Amniotic stem cell (primary cell): ENCODE results near the gene NFS1.
"Not testable (repeated sequence)": the region's sequence is repeated elsewhere in the genome, so short reads cannot be mapped to it uniquely, and the experiment has no call there.

Source experiments
- DNase-seq: peaks from one replicate; lab custom pipeline; 2025; lab: John Stamatoyannopoulos, UW

Gene NFS1

DNA sequence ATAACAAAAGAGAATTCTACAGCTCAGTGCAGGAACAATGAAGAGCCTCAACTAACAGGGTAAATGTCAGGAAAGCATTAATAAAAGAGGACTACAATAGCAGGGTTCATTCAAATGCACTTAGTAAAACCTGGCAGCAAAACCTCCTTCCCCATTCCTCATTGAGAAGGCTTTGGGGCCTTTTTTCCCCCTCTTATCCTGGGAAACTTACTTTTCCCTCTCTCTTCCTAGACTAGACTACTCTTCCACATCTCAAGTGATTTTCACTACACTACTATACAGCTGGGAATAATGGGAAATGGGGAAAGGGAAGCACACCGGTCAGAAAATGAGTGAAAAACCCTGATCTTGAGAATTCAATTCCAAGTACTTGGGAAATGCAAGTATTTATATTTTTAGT lies 10.1 kb upstream of the NFS1 start:
- no peak for DNase-seq

DNA sequence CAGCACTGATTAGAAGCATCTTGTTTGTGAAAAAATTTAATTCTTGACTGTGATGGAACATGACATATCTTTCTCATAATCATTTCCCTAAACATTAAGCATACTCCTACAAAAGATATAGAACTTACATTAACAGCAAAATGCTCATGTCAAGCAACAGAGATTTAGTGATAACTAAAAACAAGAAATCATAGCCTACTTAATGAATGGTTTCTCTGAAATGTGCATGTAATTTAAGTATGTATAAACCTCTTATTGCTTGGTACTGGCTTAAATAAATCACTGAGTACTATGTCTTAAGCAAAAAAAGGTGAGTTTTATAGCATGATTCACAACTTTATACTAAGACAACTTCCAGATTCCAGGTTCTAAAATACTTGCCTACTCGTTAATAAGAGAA lies 9.3 kb upstream of the NFS1 start:
- no peak for DNase-seq

DNA sequence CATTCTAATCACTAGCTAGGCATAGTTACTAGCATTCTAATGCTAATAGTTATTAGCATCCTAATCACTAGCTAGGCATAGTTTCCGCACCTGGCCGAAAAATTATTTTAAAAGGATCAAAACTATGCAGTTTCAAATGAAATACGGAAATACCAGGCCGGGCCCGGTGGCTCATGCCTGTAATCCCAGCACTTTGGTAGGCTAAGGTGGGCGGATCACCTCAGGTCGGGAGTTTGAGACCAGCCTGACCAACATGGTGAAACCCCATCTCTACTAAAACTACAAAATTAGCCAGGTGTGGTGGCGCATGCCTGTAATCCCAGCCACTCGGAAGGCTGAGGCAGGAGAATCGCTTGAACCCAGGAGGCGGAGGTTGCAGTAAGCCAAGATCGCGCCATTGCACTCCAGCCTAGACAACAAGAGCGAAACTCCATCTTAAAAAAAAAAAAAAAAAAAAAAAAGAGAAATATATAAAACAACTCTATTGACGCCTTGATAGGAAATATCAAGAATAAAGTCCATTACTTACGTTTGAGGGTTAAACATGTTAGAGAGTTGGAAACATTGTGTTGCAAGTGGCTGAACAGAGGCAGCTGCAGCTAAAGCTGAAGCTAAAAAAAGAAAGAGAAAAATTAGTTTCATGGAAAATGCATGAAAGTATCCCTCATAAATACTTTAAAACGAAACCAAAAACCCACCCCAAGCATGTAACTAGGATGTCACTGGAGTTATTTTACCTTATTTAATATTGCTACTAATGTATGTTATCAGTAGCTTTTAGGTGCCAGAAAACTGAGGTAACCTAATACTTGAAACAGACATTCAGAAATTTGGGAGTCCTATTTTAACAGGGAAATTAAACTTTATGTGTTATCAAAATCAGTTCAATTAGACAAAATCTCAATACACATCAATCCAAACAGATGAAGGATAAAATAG lies 7.7 kb upstream of the NFS1 start:
- DNase-seq, result not testable (repeated sequence)

DNA sequence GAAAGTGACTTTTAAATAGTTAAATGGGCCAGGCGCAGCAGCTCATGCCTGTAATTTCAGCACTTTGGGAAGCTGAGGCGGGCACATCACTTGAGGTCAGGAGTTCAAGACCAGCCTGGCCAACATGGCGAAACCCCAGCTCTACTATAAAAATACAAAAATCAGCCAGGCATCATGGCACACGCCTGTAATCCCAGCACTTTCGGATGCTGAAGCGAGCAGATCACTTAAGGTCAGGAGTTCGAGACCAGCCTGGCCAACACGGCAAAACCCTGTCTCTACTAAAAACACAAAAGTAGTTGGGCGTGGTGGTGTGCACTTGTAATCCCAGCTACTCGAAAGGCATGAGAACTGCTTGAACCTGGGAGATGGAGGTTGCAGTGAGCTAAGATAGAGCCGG lies 6.7 kb upstream of the NFS1 start:
- DNase-seq, result not testable (repeated sequence)

DNA sequence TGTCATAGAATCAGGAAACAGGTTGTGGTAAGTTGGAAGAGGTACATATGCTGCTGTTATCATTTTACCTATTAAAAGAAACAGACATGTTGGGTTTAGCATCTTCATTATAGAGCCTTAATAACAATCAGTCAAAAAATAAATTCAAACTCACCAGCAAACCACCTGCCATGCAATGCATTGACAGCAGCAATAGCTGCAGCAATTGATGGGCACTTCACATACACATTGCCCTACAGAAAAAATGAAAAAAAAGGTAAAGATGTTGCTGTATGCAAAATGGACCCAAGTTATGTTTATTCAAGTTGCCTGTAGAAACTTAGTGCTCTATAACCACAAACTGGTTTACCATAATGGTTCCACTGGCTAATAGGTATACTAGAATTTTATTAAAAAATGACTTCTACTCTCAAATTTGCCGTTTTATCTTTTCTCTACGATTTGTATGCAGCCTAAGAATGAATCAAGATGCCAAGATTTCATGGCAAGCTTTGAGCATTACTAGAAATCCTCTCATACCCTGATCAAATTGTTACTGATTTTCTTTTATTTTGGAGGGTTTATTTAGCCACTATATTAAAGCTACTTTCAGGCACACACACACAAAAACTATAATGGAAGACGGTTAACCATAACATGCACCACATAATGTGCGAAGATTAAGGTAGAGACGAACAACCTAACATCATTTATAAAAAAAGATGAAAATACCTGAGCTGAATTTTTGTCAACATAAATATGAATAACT lies 5.5 kb upstream of the NFS1 start:
- no peak for DNase-seq

DNA sequence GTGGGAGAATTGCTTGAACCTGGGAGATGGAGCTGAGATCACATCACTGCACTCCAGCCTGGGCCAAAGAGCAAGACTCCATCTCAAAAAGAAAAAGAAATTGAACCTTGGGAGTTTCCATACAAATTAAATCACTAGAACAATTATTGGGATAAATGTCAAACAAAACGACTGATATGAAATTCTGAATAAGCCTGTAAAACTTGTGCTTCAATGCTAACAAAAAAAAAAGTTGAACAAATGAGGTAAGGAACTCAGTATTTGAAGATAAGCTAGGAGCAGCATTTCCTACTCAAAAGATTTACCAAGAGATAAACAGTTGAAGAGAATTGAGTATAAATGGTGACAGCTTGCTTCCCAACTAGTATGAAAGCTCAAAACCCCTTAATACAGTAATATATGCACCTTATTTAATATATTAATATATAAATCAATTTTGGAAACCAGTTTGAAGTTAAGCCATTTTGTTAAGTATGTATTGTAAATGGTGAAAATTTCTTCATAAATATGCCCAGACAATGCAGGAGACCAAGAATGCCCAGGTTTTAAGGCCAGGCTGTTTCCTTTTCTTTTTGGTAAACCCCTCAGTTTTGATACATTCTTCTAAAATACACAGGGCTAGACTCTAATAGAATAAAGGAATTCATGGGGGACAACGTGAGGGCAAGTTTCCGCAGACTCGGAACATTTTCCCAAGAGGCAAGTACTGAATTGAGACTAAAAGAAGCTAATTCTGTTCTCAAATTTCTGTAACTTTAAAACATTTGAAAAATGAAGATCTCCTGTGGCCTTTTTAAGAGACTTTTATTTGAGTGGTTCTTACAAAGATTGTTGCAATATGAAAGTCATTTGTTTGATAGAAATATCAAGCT lies 3.9 kb upstream of the NFS1 start:
- no peak for DNase-seq

DNA sequence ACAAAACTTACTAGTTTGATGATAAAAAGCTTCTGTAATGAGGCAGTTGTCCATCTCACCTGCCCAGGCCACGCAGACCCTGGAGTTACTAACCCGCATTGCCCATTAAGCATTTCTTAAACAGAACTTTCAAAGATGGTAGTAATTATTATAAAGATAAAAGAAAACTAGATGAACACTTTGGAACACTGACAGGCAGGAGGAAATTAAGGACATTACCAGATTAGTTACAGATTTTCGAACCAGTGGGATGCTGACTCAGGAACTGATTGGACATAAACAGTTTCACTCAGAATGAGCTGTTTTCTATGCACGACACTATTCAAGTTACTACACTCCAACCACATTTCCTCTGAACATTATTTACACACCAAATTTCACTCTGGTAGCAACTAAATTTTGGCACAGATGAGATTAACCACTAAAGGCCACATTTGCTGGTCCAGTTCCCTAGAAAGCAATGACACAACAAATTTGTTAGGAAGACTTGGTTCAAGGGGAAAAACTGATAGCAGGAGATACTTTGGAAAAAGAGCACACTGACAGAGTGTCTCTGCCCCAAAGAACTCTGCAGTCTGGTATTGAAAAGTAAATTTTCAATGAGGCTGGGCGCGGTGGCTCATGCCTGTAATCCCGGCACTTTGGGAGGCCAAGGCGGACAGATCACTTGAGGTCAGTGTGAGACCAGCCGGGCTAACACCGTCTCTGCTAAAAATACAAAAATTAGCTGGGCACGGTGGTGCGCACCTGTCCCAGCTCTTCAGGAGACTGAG lies 3.1 kb upstream of the NFS1 start:
- no peak for DNase-seq

DNA sequence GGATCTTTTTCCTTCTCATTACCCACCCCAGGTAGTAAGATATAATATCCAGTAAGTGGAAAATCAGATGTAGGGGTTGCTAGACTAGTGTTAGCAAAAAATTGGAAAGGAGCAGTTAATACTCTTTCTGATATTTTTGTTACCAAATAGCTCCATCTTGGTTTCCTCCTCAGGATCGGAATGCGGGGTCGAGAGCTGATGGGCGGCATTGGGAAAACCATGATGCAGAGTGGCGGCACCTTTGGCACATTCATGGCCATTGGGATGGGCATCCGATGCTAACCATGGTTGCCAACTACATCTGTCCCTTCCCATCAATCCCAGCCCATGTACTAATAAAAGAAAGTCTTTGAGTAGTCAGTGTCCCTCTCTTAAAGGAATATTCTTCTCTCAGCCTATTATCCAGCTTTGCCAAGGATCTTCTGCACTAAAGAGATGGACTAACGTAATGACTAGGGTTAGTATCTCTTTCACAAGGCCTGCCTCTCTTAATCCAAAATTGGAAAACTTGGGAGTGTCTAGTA lies 1.5 kb upstream of the NFS1 start:
- no peak for DNase-seq

DNA sequence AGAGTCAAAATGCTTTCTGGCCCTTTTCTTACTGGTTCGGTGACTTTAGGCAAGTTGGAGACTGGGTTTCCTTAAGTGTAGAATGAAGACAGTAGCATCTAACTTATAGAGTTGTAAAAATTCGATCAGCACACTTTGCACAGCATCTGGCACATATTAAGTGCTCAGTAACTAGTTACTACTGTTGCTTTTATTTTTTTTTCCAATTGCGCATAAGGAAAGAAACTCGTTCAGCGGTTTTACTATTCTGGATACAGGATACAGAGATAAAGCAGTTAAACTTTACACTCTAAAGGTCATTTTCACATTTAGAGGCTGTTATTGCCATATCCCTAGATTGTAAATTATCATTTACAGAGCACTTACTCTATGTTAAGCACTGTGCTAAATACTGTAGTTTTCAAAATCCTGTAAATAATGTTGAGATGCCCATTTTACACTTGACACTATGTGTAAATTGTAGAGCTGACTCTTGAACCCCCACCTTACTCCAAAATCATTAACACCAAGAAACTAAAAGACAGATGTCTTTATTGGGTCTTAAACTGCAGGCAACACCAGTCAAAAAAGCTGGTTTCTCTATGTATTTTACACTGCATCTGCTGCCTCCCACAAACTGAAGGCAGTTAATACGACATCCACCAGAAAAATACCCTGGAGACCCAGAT lies 939 bp upstream of the NFS1 start:
- DNase-seq, result no peak

DNA sequence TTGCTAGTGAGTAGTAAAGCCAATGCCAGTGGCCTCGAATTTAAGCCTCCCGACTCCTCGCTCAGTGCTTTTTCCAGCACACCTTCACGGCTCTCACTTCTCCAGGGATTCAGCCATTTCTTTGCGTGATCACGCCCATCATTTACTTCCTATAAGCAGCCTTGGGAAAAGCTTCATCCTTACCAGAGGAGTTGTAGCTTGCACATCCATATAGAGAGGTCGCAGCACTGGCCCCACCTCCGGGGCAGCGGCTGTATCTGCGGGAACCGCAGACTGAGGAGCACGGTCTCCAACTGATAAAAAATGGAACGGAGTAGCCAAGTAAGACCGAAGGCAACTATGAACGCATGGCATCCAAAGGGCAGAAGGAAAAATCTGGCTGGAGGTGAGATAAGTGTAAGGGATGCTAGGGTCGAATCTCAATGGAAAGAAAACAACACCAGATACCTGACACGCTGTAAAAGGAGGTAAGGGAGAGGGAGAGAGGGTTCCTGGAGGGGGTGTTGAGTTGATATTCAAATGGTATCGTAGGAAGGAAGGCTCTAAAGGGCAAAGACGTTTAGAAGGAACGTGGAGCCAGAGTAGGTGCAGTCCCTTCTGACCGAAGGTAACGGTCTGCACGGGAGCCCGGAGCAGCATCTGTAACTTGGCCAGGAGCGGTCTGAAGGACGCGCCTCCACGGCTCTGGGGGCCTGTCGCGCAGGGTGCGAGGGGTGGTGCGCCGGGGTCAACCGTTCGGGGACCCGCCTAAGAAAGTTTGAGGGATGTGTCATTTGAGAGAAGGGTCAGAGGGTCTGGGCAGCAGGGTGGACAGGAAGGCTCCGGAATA lies 640 bp downstream of the NFS1 start:
- DNase-seq, result no peak

DNA sequence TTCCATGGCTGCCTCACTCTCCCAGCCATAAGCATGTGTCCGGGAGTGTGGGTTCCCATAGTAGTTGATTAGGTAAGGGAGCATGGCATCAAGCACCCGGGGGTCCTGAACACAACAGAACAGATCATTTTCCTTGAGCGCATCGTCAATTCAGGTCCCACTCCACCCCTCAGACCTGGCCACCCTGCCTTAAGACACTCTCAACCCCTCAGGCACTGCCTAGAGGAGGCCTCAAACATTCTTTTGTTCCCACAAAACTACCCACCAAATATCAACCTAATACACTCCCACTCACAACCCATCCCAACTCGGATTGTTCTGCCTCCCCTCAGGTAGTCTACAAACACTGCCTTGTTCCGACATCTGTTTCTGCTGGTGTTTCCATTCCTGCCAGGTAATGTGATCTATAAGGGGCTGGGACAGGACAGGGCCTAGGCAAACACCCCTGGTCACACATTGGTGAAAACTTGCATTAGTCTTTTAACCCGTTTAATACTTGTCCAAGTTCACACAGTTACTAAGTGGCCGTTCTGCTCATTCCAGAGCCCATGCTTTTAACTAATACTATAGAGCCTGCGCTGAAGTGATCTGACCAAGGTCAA lies 1.4 kb downstream of the NFS1 start:
- DNase-seq, result no peak

DNA sequence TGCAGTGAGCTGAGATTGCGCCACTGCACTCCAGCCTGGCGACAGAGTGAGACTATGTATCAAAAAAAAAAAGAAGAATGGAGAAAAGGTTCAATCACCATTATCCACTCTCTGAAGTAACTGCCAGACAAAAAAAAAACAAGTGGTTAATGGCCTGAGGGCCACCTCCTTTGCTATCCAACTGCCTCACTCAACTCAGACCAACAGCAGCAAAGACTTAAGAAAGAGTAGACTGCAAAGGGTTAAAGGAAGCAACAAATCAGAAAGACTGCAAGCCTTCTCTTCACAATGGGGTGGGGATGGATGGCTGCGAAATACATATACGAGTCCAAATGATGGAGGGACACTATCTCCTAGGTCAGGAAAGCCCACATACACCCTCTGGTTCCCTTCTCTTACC lies 3.2 kb downstream of the NFS1 start:
- no peak for DNase-seq

DNA sequence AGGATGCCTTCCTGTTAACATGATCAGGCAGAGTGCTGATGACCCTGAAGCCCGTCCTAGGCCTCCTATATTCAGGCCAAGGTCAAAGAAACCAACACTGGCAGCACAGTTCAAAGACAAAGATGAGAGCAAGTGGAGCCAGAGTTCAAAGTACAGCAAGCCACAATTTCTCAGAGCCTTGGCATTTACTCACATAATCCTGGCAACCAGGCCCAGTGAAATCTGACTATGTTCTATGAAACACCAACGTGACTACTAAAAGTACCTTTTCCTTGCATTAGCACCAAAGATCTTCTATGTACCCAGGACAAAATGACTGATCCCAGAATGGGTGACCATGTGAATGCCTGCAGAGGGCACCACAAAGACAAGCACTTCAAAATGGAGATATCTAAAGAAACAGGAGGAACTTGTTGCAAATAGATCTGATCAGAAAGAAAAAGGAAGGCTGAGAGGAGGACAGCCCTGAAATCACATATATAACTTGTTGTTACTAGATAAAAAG lies 3.9 kb downstream of the NFS1 start:
- no peak for DNase-seq

DNA sequence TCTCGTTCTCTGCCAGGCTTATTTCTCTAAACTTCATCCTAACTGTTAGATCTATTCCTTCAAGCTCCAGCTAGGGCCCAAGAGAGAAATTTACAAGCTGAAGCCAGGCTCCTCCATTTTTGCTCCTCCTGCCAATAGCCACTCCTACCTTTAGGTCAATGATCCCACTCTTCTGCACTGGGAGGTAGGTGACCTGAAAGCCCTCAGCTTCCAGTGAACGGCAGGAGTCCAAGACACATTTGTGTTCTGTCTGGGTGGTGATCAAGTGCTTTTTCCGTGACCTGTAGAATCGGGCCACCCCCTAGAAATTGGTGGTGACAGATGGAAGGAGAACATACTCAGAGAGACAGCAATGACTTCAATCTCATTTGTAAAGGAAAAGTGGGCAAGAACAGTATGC lies 8.9 kb downstream of the NFS1 start:
- no peak for DNase-seq

DNA sequence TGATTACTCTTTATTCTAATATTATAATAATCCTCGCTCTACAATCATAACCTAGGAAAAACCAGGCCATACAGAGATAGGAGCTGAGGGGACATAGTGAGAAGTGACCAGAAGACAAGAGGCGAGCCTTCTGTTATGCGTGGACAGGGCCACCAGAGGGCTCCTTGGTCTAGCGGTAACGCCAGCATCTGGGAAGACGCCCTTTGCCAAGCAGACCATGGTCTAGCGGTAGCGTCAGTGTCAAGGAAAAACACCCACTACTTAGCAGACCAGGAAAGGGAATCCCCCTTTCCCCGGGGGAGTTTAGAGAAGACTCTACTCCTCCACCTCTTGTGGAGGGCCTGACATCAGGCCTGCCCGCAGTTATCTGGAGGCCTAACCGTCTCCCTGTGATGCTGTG lies 12.3 kb downstream of the NFS1 start:
- not testable (repeated sequence) for DNase-seq

DNA sequence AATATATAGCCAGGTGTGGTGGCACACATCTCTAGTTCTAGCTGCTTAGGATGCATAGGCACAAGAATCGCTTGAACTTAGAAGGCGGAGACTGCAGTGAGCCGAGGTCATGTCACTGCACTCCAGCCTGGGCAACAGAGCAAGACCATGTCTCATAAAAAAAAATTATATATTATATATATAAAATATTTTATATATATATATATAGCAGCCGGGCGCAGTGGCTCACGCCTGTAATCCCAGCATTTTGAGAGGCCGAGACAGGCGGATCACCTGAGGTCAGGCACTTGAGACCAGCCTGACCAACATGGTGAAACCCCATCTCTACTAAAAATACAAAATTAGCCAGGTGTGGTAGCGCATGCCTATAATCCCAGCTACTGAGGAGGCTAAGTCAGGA lies 13.8 kb downstream of the NFS1 start:
- not testable (repeated sequence) for DNase-seq

DNA sequence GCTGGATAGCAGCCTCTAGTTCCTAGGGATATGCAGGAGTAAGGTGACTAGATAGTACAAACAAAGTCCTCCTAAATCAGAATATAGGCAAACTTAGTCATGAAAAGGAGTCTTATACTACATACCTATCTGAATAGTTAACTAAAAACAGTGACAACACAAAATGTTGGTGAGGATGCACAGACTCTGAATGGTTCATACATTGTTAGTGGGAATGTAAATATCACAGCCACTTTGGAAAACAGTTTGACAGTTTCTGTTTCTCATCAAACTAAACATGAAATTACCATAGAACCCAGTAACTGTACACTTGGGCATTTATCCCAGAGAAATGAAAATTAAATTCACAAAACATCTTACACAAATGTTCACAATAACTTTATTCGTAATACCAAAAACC lies 17.2 kb downstream of the NFS1 start:
- no peak for DNase-seq

DNA sequence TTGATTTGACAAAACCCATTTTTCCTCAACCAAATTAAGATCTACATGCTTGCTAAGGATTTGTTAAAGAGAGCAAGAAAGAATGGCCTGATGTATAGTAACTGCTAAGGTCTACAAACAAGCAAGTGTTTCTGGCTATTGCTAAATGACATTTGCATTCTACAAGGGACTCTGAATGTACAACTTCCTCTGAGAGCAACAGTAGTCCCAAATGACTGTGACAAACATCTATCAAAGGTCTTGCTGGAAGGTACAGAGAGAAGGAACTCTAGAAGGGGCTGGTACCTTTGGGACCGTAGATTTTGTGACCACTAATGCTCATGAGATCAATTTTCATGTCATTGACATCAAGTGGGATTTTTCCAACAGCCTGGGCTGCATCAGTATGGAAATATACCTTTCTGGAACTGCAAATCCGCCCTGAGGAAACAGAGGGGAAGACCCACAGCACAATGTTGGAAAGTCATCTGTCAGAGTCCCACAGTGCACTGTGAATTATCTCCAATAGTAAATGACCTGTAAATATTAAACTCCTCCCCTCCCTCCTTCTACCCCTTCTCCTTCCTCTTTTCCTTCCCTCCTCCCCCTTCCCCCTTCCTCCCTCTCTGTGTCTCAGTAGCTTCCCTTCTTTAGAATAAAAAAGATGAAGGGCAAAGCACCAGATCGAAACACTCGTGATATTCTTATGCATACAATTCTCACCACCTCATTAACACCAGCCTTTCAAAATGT lies 18.5 kb downstream of the NFS1 start:
- no peak for DNase-seq

DNA sequence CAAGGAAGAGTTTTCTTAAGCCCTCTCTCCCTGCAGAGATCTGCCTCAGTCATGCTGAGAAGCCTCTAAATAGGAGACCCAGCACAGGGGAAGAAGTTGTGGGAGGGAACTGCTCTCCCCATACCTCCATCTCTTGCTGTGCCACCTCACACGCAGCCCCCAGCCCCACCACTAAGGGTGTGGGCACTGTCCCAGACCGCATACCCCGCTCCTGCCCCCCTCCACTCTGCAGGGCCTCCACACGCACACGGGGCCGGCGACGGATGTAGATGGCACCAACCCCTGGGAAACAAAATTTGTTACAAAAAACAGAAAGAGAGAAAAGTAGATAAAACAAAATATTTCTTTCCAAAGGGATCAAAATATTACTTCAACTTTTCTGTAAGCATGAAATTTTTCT lies 24.2 kb downstream of the NFS1 start:
- no peak for DNase-seq
